Endothelial cell of umbilical vein (primary cell): ENCODE data around the gene RAX. TPM values are rescaled to one million over a fixed set of nuclear protein-coding genes. Genes with fewer than 3 reads are reported as not detected.

Experiments
- BruUV-seq: library from RNA; stranded (reverse); fragments of 400-500 nt; replicated peaks from 2 replicates; lab custom pipeline; 2021; lab: Mats Ljungman, UMichigan
- CTCF ChIA-PET: fragments of 300-600, 350-600 bp; sonication (Branson Sonifier 250); formaldehyde crosslinking; loops from one replicate; lab custom pipeline; 2021; ENCODE audit warnings: antibody characterized with exemption, inconsistent platforms; lab: Charles Lee
- POLR2A ChIA-PET: fragments of 300-600, 350-600 bp; sonication (Branson Sonifier 250); formaldehyde crosslinking; loops from one replicate; lab custom pipeline; 2021; ENCODE audit warnings: antibody characterized with exemption, inconsistent platforms; lab: Charles Lee
- DNase-seq: peaks from one replicate; pipeline ENCODE4 v3.0.0-alpha.2; 2011; ENCODE audit warnings: low read depth, low spot score
- FAIRE-seq: peaks from 2 replicates; lab custom pipeline; 2011; peaks lifted over from hg19 to GRCh38; lab: Jason Lieb, UNC
- H2AFZ ChIP-seq: 2 replicates; pipeline ENCODE4 v1.6.0; 2012; ENCODE audit warnings: low read depth, low read length, control low read depth, inconsistent platforms
- H3K27ac ChIP-seq: 2 replicates; pipeline ENCODE4 v1.5.1; 2011; ENCODE audit warnings: low read depth, mild to moderate bottlenecking, control low read depth, low read length, moderate library complexity; ENCODE audit not compliant: insufficient read depth
- H3K27me3 ChIP-seq, 2 experiments: 2 replicates each; pipeline versions ENCODE4 v1.6.0 to v1.6.1; 2011; ENCODE audit warnings: low read length in 2 of 2, mixed read lengths in 1 of 2; ENCODE audit not compliant: control insufficient read depth in 2 of 2, insufficient read depth in 2 of 2
- H3K36me3 ChIP-seq, 2 experiments: 2 replicates in 1 of 2; 3 replicates in 1 of 2; pipeline ENCODE4 v1.5.1; 2011; ENCODE audit warnings: low read length in 2 of 2, mild to moderate bottlenecking in 1 of 2, moderate library complexity in 1 of 2; ENCODE audit not compliant: control insufficient read depth in 2 of 2, insufficient read depth in 2 of 2; ENCODE audit errors: extremely low read depth in 1 of 2
- H3K4me1 ChIP-seq: 3 replicates; pipeline ENCODE4 v1.5.1; 2011; ENCODE audit warnings: mild to moderate bottlenecking, low read length; ENCODE audit not compliant: control insufficient read depth, insufficient read depth; ENCODE audit errors: extremely low read depth
- H3K4me2 ChIP-seq: 2 replicates; pipeline ENCODE4 v1.6.1; 2011; ENCODE audit warnings: low read length, control low read depth, mixed read lengths; ENCODE audit not compliant: insufficient read depth
- H3K4me3 ChIP-seq, 3 experiments: fragments of 200-600 bp in 1 of 3; sonication (generic), shearing (Covaris generic) in 1 of 3; replicated peaks in 1 of 3; 2 replicates each; pipeline ENCODE4 v1.5.1; 2011 to 2016; ENCODE audit warnings: control low read depth in 3 of 3, low read length in 3 of 3, mild to moderate bottlenecking in 2 of 3, inconsistent platforms in 1 of 3, low read depth in 1 of 3, moderate library complexity in 1 of 3; ENCODE audit not compliant: insufficient read depth in 1 of 3
- H3K79me2 ChIP-seq: 2 replicates; pipeline ENCODE4 v1.6.0; 2012; ENCODE audit warnings: low read length, inconsistent platforms; ENCODE audit not compliant: control insufficient read depth, insufficient read depth
- H3K9ac ChIP-seq: replicated peaks from 2 replicates; pipeline ENCODE3; 2011; ENCODE audit warnings: low read length, control low read depth; ENCODE audit not compliant: insufficient read depth; ENCODE audit errors: extremely low read depth
- H3K9me1 ChIP-seq: replicated peaks from 3 replicates; pipeline ENCODE4 v1.6.0; 2011; ENCODE audit warnings: mild to moderate bottlenecking, low read length; ENCODE audit not compliant: control insufficient read depth, insufficient read depth; ENCODE audit errors: extremely low read depth
- H3K9me3 ChIP-seq: replicated peaks from 2 replicates; pipeline ENCODE4 v1.5.1; 2012; ENCODE audit warnings: low read length, inconsistent platforms; ENCODE audit not compliant: control insufficient read depth, insufficient read depth
- H4K20me1 ChIP-seq: replicated peaks from 2 replicates; pipeline ENCODE3; 2011; ENCODE audit warnings: mild to moderate bottlenecking, low read length; ENCODE audit not compliant: control insufficient read depth, insufficient read depth; ENCODE audit errors: extremely low read depth
- EZH2 ChIP-seq: IDR thresholded peaks from 2 replicates; pipeline ENCODE4 v1.6.1; 2012; ENCODE audit warnings: borderline replicate concordance, low read depth, mild to moderate bottlenecking, moderate library complexity, low read length, inconsistent platforms; ENCODE audit not compliant: severe bottlenecking
- GATA2 ChIP-seq: IDR thresholded peaks from 2 replicates; pipeline ENCODE4 v1.7.0; 2011; ENCODE audit warnings: low read depth, mild to moderate bottlenecking, moderate library complexity, mixed read lengths, low read length; ENCODE audit not compliant: insufficient read length, insufficient read depth
- dilution Hi-C: fragments of 300-500 bp; cut with MboI; formaldehyde crosslinking; loops from one replicate; pipeline ENCODE4 v1.15.0; 2019; ENCODE audit warnings: low sequenced_read_pairs; ENCODE audit not compliant: extremely low pct_ligation_motif_present
- intact Hi-C: fragments of 100-400 bp; cut with micrococcal nuclease; formaldehyde crosslinking; loops from one replicate; pipeline ENCODE4 v1.10.0; 2022
- polyA plus RNA-seq, 4 experiments: library from polyadenylated mRNA; depleted of rRNA in 3 of 4; stranded (reverse) in 3 of 4; unstranded in 1 of 4; fragments of >200 nt; gene quantifications; 2 replicates each; pipeline versions ENCODE4 v1.2.1 to v1.2.3, GENCODE V29; 2011 to 2012; ENCODE audit warnings: missing spikeins in 1 of 4
- total RNA-seq: library from RNA; stranded (reverse); gene quantifications from 2 replicates; pipeline ENCODE4 v1.2.3, GENCODE V29; 2021
- TF ChIP-seq, protein P1 (sequence below): IDR thresholded peaks from 2 replicates; pipeline ENCODE4 v1.6.1; 2011; ENCODE audit not compliant: insufficient read depth, insufficient read length

RAX gene
- total and polyA plus RNA-seq, 2 donors (not counting 3 experiments of a cell fraction or from before 2014, with no cell fraction given): not detected

- Histone ChIP-seq H3K4me2 (no peak overlapping the region), H3K4me1 (peaks cover 2% of the 10 kb centered on the region), H3K36me3 (no peaks in the 10 kb centered on the region), H4K20me1 (no peaks in the 10 kb centered on the region), H3K9ac (no peak overlapping the region), H3K9me3 (no peaks in the 10 kb centered on the region), H3K4me3 (no peak overlapping the region), H3K27me3 (peaks cover 77 to 87% of the 10 kb centered on the region in 2 experiments), H3K79me2 (no peaks in the 10 kb centered on the region), H2AFZ (no peak overlapping the region), H3K27ac (no peak overlapping the region), H3K9me1 (no peaks in the 10 kb centered on the region)
- POLR2A ChIA-PET: no interaction called here
- dilution Hi-C loops (no loop called here), intact Hi-C loops (no loop called here)
- no peak for DNase-seq
- BruUV-seq: no TSS peak
- TF ChIP-seq GATA2: no peak
- TF ChIP-seq EZH2: peak; percentile 85
- CTCF ChIA-PET: interaction anchor here (1.1 to 1.4 kb wide), 2 partner anchors 25 to 129 kb away, joined by 4 read pairs; no protein-coding TSS in a partner anchor
- no peak for FAIRE-seq
Observed at GRCh38 chr18:59273759-59274532, 692 bp upstream of the RAX start.

DNA sequence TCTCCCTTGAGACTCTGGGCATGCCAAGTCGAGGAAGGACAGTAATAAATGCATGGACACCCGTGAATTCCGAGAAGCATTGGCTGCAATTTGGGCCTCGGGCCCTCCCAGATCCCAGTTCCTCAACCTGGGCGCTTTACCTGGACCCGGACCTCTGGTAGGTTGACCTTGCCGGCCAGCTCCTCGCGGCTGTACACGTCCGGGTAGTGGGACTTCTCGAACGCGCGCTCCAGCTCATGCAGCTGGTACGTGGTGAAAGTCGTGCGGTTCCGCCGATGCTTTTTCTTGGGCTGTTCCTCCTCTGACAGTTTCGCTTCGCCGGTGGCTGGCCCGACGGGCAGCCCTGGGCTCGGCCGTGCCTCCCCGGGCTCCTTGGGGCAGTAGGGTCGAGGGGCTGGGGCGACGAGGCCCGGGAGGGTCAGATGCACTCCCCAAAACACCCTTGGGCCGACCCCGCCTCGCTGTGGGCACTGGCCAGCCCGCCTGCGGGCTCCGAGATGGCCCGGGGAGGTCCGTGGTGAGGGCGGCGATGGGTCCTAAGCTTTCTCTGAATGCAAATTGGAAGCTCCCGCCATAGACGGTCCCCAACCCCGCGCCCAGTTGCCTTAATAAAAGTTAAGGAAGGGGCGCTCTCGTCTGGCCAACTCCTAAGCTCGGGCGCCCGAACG, 899 bp downstream of the RAX start:
- Histone ChIP-seq H3K4me3 (no peak overlapping the region), H3K27ac (no peak overlapping the region), H3K79me2 (no peaks in the 10 kb centered on the region), H3K9ac (no peak overlapping the region), H4K20me1 (no peaks in the 10 kb centered on the region), H3K27me3 (peaks cover 90 to 98% of the 10 kb centered on the region in 2 experiments), H3K9me1 (no peaks in the 10 kb centered on the region), H3K4me1 (peaks cover 2% of the 10 kb centered on the region), H3K4me2 (peak overlapping the region; percentile 19), H3K9me3 (no peaks in the 10 kb centered on the region), H2AFZ (no peak overlapping the region), H3K36me3 (no peaks in the 10 kb centered on the region)
- dilution Hi-C loops: no loop called here
- BruUV-seq: no TSS peak
- CTCF ChIA-PET: interaction anchor here (1.1 to 1.4 kb wide), 3 partner anchors 23 to 130 kb away, joined by 4 to 5 read pairs (median 4); no protein-coding TSS in a partner anchor
- POLR2A ChIA-PET: no interaction called here
- DNase-seq (no peak), FAIRE-seq (no peak)
- peak; percentile 65 for TF ChIP-seq EZH2
- TF ChIP-seq, protein P1, sequence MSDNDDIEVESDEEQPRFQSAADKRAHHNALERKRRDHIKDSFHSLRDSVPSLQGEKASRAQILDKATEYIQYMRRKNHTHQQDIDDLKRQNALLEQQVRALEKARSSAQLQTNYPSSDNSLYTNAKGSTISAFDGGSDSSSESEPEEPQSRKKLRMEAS: no peak
- intact Hi-C loops: no loop called here
